ENCODE measurements around the gene OPA1. TPM values are rescaled to one million over a fixed set of nuclear protein-coding genes. Genes with fewer than 3 reads are reported as not detected.

The OPA1 gene
- polyA plus RNA-seq, 1 experiment: 19.2 TPM

DNA sequence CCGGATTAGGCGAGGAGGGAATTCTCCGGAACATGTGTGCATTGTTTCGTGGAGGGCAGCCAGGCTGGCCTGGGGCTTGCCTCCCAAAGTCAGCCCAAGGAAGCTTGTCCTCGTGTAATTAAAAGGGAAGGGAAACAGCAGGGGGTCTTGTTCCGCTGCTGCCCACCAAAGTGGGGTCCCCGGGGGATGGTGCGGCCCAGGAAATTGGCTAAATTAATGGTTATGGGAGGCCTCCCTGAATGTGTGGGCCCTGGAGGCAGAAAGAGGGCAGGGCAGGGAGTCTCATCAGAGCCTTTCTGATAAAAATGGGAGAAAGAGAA is 118.1 kb downstream of the OPA1 start:
- H3K27me3 ChIP-seq (ENCODE audit: control insufficient read depth, insufficient read depth, low read length): no peaks in the 10 kb centered on the region
- CTCF ChIA-PET: interaction anchor here (0.6 kb wide), 1 partner anchor 127 kb away, joined by 3 read pairs; no protein-coding TSS in a partner anchor
- H3K4me3 ChIP-seq (ENCODE audit: low read depth, low read length): no peak overlapping the region
- TF ChIP-seq, protein P1, sequence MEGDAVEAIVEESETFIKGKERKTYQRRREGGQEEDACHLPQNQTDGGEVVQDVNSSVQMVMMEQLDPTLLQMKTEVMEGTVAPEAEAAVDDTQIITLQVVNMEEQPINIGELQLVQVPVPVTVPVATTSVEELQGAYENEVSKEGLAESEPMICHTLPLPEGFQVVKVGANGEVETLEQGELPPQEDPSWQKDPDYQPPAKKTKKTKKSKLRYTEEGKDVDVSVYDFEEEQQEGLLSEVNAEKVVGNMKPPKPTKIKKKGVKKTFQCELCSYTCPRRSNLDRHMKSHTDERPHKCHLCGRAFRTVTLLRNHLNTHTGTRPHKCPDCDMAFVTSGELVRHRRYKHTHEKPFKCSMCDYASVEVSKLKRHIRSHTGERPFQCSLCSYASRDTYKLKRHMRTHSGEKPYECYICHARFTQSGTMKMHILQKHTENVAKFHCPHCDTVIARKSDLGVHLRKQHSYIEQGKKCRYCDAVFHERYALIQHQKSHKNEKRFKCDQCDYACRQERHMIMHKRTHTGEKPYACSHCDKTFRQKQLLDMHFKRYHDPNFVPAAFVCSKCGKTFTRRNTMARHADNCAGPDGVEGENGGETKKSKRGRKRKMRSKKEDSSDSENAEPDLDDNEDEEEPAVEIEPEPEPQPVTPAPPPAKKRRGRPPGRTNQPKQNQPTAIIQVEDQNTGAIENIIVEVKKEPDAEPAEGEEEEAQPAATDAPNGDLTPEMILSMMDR (IDR thresholded peaks at IDR 0.05; ENCODE audit: insufficient read depth, low read depth, low read length): no peak
- POLR2A ChIA-PET: no interaction called here
- no peaks in the 10 kb centered on the region for H3K36me3 ChIP-seq (ENCODE audit: control insufficient read depth, insufficient read depth, low read length)
- DNase-seq (ENCODE audit: low read depth): no peak

DNA sequence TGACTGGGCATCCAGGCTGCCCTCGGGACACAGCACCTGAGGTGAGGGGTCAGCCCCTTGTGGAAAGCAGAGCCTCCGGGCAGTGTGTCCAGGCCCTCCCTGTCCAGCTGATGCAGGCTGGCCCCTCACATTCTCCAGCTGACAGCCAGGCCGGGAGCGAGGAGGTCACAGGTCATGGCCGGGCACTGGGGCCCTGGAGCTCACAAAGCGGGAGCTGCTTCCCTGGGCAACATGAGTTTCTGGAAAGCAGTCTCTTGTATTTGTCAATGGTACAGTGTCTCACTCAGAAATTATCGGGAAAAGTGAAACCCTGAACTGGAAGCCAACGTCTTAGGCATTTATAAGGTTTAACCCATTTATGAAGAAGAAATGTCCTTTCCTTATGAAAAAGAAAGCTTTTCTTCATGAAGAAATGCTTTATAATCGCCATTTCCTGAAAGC is 118.5 kb downstream of the OPA1 start:
- H3K4me3 ChIP-seq (ENCODE audit: low read depth, low read length): no peak overlapping the region

DNA sequence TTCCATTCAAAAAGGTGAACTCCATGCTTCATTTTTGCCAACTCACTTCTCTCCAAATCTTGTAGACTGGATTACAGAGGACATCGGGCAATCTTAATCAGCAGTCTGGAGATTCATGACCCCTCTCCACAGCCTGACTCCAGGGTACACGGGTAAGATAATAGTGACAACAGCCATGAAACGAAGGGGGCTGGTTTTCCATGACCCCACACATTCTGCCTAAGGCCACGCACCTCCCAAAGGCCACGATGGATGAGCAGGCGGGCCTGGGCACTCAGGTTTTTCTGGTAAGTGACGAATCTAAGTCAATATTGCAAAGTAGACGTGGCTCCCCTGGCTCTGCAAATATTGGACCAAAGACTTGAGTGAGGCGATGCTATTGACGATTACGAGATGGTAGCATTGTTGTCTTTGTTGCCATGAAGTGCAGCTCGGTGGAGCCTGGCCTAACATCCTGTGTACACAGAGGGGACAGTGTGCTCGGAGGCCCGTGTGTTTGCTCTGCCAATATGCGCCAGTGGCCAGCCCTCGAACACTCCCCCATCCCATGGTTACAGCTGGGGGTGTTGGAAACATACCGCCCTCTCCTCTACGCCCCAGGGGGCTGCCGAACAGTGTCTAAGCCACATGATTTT is 119.1 kb downstream of the OPA1 start:
- Histone ChIP-seq H3K27me3 (ENCODE audit: control insufficient read depth, insufficient read depth, low read length) (no peaks in the 10 kb centered on the region), H3K36me3 (ENCODE audit: control insufficient read depth, insufficient read depth, low read length) (no peaks in the 10 kb centered on the region), H3K4me3 (ENCODE audit: low read depth, low read length) (no peak overlapping the region)
- ChIA-PET CTCF (interaction anchor here (0.7 to 1.0 kb wide), 2 partner anchors 139 to 140 kb away, joined by 3 read pairs; no protein-coding TSS in a partner anchor), POLR2A (no interaction called here)
- DNase-seq (ENCODE audit: low read depth): no peak
- TF ChIP-seq, protein P1 (IDR thresholded peaks at IDR 0.05; ENCODE audit: insufficient read depth, low read depth, low read length): no peak

More for the DNA sequence above, 118.5 kb downstream of the OPA1 start:
- Histone ChIP-seq H3K27me3 (ENCODE audit: control insufficient read depth, insufficient read depth, low read length) (no peaks in the 10 kb centered on the region), H3K36me3 (ENCODE audit: control insufficient read depth, insufficient read depth, low read length) (no peaks in the 10 kb centered on the region)
- POLR2A ChIA-PET: no interaction called here
- DNase-seq (ENCODE audit: low read depth): no peak
- CTCF ChIA-PET: interaction anchor here (0.6 kb wide), 1 partner anchor 127 kb away, joined by 3 read pairs; no protein-coding TSS in a partner anchor
- TF ChIP-seq, protein P1 (IDR thresholded peaks at IDR 0.05; ENCODE audit: insufficient read depth, low read depth, low read length): no peak

GRCh38 chr3:193712938-193713337 is 119.9 kb downstream of the OPA1 start:
- DNase-seq (ENCODE audit: low read depth): no peak
- Histone ChIP-seq H3K36me3 (ENCODE audit: control insufficient read depth, insufficient read depth, low read length) (no peaks in the 10 kb centered on the region), H3K27me3 (ENCODE audit: control insufficient read depth, insufficient read depth, low read length) (no peaks in the 10 kb centered on the region), H3K4me3 (ENCODE audit: low read depth, low read length) (no peak overlapping the region)
- ChIA-PET POLR2A (no interaction called here), CTCF (interaction anchor here (0.7 to 1.0 kb wide), 2 partner anchors 140 to 141 kb away, joined by 3 read pairs; no protein-coding TSS in a partner anchor)
- TF ChIP-seq, protein P1 (IDR thresholded peaks at IDR 0.05; ENCODE audit: insufficient read depth, low read depth, low read length): no peak

DNA sequence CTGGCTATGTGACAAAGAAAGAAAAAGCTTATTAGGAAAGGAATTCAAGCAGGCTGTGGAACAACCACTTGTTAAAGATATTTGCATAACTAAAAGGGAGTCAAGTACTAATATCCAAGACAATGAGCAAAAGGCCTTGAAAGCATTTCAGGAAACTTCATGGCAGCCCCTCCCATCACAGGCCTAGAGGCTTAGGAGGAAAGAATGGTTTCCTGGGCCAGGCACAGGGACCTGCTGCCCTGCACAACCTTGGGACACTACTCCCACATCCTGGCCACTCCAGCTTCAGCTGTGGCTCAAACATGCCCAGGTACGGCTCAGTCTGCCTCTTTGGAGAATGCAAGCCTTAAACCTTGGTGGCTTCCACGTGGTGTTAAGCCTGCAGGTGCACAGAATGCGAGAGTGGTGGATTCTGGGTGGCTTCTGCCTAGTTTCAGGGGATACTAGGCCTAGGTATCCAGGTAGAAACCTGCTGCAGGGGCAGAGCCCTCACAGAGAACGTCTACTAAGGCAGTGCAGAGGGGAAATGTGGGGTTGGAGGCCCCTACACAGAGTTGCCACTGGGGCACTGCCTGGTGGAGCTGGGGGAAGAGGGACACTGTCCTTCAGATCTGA is 121.6 kb downstream of the OPA1 start:
- POLR2A ChIA-PET: no interaction called here
- Histone ChIP-seq H3K27me3 (ENCODE audit: control insufficient read depth, insufficient read depth, low read length) (no peaks in the 10 kb centered on the region), H3K36me3 (ENCODE audit: control insufficient read depth, insufficient read depth, low read length) (no peaks in the 10 kb centered on the region), H3K4me3 (ENCODE audit: low read depth, low read length) (no peak overlapping the region)
- DNase-seq (ENCODE audit: low read depth): no peak
- TF ChIP-seq, protein P1 (IDR thresholded peaks at IDR 0.05; ENCODE audit: insufficient read depth, low read depth, low read length): no peak
- CTCF ChIA-PET: no interaction called here
